BJ (cell line): ENCODE results near the gene GCSH. TPM values are rescaled to one million over a fixed set of nuclear protein-coding genes. Genes with fewer than 3 reads are reported as not detected.

Source experiments
- CTCF ChIA-PET: fragments of 350-600 bp; formaldehyde crosslinking; extraction: SDS; loops from one replicate; lab custom pipeline; 2021; ENCODE audit warnings: antibody characterized with exemption, inconsistent platforms; lab: Yijun Ruan, JAX
- POLR2A ChIA-PET: fragments of 300-600 bp; sonication (Branson Sonifier 250); formaldehyde crosslinking; extraction: SDS; loops from one replicate; lab custom pipeline; 2021; ENCODE audit warnings: antibody characterized with exemption; lab: Charles Lee
- DNase-seq: peaks from one replicate; pipeline ENCODE4 v3.0.0-alpha.2; 2011; ENCODE audit warnings: low read depth
- H3K27me3 ChIP-seq: 2 replicates; pipeline ENCODE4 v1.6.0; 2011; ENCODE audit warnings: low read length; ENCODE audit not compliant: control insufficient read depth, insufficient read depth
- H3K36me3 ChIP-seq: 2 replicates; pipeline ENCODE4 v1.5.1; 2011; ENCODE audit warnings: low read length; ENCODE audit not compliant: control insufficient read depth, insufficient read depth
- H3K4me3 ChIP-seq: 2 replicates; pipeline ENCODE4 v1.5.1; 2011; ENCODE audit warnings: low read depth, mild to moderate bottlenecking, control low read depth, low read length
- CTCF ChIP-seq: IDR thresholded peaks from 2 replicates; pipeline ENCODE4 v1.5.1; 2011; ENCODE audit warnings: low read depth, mild to moderate bottlenecking, control low read depth, inconsistent platforms, low read length, moderate library complexity; ENCODE audit not compliant: insufficient read depth
- polyA plus RNA-seq: library from polyadenylated mRNA; depleted of rRNA; stranded (reverse); fragments of >200 nt; gene quantifications from 2 replicates; pipeline ENCODE4 v1.2.3, GENCODE V29; 2011

Gene GCSH
- polyA plus RNA-seq, 1 experiment = 6.2 TPM

- H3K4me3 ChIP-seq = no peak overlapping the region
- TF ChIP-seq CTCF = no peak
- no peaks in the 10 kb centered on the region for H3K27me3 ChIP-seq
- no peaks in the 10 kb centered on the region for H3K36me3 ChIP-seq
- DNase-seq = no peak
- ChIA-PET CTCF (interaction anchor here (0.7 to 1.5 kb wide), 2 partner anchors 31 to 74 kb away, joined by 3 read pairs; partner anchors contain the start of gene ATMIN), POLR2A (no interaction called here)
Observed at GRCh38 chr16:81067166-81067565, 29.0 kb downstream of the GCSH start.

DNA sequence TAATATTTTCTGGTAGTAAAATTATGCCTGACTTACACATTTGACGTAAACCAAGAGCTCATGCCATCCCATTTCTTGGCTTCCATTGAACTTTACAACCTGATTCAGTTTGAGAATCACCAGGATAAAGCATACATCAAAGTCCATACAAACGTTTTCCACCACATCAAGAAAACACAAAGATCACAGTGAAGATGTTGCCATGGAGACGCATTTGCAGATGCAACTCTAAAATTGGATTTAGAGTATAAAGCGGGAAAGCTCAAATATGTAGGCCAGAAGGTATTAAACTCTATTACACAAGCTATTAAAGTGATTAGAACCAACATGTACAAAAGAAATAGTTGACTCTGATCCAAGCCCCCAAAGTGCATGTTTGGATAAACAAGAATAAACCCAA lies 29.5 kb downstream of the GCSH start:
- no peaks in the 10 kb centered on the region for H3K27me3 ChIP-seq
- POLR2A ChIA-PET = no interaction called here
- no peak for DNase-seq
- H3K4me3 ChIP-seq = no peak overlapping the region
- H3K36me3 ChIP-seq = no peaks in the 10 kb centered on the region
- CTCF ChIA-PET = interaction anchor here (0.7 kb wide), 1 partner anchor 74 kb away, joined by 3 read pairs; no protein-coding TSS in a partner anchor
- no peak for TF ChIP-seq CTCF

GRCh38 chr16:81061871-81062608 lies 34.2 kb downstream of the GCSH start:
- no peak for DNase-seq
- ChIA-PET POLR2A (no interaction called here), CTCF (no interaction called here)
- Histone ChIP-seq H3K4me3 (no peak overlapping the region), H3K36me3 (no peaks in the 10 kb centered on the region), H3K27me3 (no peaks in the 10 kb centered on the region)
- no peak for TF ChIP-seq CTCF

DNA sequence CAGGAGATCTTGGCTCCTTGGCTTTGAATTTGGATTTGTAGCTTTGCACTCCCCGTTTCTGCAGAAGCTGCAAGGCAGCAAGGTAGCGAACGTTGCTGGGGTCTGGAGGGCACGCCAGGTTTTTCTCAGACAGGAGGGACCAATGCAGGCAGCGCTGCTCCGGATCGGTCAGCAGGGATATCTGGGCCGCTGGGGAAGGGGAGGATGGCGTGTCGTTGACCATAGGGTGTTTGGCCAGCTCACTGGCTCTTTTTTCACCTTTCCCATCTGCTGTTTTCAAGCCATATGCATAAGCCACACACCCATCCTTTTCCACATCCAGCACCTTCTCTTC lies 34.9 kb downstream of the GCSH start:
- no peak for DNase-seq
- CTCF ChIA-PET = no interaction called here
- Histone ChIP-seq H3K36me3 (no peaks in the 10 kb centered on the region), H3K4me3 (no peak overlapping the region), H3K27me3 (no peaks in the 10 kb centered on the region)
- no peak for TF ChIP-seq CTCF
- POLR2A ChIA-PET = no interaction called here

DNA sequence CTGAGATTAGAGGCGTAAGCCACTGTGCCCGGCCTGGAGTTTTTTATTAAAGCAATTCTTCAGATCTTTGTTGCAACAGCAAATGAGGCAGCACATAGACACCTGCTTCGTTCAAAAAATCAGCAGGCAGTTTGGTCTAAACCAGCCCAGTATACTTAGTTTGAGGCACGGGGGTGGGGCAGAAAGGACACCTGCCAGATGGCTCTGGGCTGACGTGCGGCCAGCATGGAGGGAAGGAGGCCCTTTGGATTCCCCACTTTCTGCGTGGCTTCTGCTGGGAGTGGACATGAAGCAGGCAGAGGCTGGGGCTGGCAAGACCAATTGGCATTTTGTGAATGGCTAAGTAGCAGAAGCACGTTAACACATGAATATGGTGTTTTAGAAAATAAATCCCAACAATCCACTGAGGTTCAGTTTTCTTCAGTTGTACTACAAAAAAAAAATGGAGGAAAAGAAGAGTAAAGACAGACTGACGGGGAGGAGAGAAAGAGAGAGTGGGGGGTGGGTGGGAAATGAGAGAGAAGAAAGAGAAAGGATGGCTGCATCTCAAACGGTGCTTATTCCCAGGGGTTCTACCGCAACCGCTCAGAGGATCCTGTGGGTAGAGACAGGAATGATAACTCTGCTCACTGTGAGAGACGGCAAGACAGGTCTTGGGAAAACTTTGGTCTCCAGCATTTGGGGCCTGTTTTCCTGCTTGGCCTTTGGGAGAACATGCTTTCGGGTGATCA lies 35.5 kb downstream of the GCSH start:
- CTCF ChIA-PET = no interaction called here
- DNase-seq = no peak
- Histone ChIP-seq H3K27me3 (no peaks in the 10 kb centered on the region), H3K4me3 (no peak overlapping the region), H3K36me3 (no peaks in the 10 kb centered on the region)
- TF ChIP-seq CTCF = no peak
- POLR2A ChIA-PET = no interaction called here
